GM21619 (cell line): Measurements from ENCODE around the gene HDAC8.

ENCODE experiments used
- ATAC-seq: cut with Tn5 transposase; IDR thresholded peaks from one replicate; pipeline ENCODE4 v1.9.1; 2021; ENCODE audit not compliant: unreplicated experiment

Gene HDAC8

DNA sequence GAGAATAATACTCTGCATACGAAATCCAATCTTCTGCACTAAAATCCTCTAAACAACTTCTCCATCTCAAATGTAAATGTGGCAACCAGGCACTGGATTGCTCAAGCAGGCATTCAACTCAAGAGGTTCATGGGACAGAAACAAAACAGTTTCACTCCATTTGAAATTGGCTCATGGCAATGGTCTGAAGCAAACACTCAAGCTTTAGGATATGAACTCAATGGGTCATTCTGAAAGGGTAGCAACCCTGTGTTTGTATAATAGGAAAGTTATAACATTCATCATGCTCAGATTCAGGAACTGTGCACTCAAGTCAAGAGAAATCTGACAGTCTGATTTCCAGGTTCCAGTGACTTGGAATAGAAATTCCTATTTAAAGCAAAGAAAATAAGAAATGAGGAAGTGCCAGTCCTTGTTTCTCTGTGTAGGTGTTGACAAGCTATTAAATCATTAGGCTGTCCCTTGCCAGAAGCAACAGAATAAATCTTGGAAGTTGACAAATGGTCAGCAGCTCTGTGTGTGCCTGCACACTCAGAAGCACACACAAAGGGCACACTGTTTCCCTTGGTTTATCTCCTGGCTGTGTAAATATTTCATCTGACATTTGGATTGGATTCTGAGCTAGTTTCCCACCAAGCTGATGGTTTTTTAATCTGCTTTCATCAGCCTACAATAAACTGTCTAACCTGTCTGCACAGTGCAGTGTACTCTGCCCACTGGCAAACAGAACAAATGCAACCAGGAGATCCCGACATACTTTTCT is 191.0 kb downstream of the HDAC8 start:
- ATAC-seq = no peak

- ATAC-seq = no peak
These were observed 196.5 kb downstream of the HDAC8 start for GRCh38 chrX:72376124-72376523.

DNA sequence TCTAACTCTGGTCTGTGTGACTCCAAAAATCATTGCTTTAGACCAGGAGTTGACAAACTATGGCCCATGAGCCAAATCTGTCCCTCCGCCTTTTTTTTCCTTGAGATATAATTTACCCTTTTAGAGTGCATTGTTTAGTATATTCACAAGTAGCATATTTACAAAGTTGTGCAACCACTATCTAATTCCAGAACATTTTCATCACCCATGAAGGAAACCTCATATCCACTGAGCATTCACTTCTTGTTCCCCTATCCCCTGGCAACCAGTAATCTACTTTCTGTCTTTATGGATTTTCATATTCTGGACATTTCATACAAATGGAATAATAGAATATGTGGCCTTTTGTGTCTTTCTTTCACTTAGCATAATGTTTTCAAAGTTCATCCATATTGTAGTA is 199.5 kb downstream of the HDAC8 start:
- ATAC-seq = no peak

- no peak for ATAC-seq
These were observed 199.9 kb downstream of the HDAC8 start for GRCh38 chrX:72372735-72373134.

- no peak for ATAC-seq
These were observed 201.2 kb downstream of the HDAC8 start for GRCh38 chrX:72371405-72371804.

GRCh38 chrX:72368796-72369195 is 203.8 kb downstream of the HDAC8 start:
- no peak for ATAC-seq

- no peak for ATAC-seq
These were observed 205.1 kb downstream of the HDAC8 start for GRCh38 chrX:72367516-72367915.

DNA sequence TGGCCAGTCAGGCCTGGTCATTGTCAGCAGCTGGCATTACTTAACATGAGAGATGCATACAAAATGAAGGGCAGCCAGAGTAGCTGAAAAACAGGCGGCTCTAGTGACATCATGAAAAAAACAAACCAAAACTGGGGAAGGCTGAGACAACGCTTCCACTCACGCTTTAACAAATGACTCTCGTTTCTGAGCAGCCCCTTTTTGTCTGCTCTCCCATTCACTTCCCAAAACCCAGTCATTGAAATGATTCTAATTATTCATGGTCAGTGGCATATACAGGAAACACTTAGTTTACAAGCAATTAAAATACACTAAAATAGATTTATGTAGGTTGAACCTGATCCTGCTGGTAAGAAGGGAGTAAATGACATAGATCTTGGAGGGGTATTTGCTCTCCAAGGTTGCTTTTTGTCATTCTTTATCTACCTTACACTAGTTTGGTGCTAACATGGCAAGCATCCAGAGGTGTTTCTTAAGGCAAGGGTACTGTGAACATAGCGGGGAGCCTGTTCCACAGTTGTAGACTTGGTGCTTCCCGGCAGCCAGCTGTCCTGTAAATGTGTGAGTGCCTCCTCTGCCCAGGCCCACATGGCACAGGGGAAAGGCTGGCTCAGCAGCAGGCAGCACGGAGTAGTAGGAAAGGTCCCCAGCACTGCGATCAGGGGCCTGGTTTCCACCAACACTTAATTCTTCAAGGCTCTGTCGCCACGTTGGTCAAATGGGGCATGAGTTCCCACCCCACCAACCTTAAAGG is 205.8 kb downstream of the HDAC8 start:
- ATAC-seq = no peak

GRCh38 chrX:72366178-72366577 is 206.5 kb downstream of the HDAC8 start:
- no peak for ATAC-seq

GRCh38 chrX:72365126-72365525 is 207.5 kb downstream of the HDAC8 start:
- no peak for ATAC-seq

DNA sequence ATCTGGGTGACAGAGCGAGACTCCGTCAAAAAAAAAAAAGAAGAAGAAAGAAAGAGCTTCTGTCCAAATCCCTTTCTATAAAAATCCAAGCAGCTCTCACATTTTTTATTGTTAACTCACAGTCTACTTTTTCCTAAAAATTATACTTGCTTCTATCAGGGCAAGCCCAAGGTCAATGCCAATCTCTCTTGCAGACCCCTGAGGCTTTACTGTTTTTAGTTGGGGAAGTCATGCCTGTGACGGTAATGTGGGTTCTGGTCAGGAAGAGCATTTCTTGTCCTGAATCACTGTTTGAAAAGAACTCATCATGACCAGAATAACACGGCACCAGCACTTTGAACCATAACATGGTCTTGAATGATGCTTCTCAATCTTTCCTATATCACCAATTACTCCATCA is 212.3 kb downstream of the HDAC8 start:
- no peak for ATAC-seq

- no peak for ATAC-seq
These were observed 214.3 kb downstream of the HDAC8 start for GRCh38 chrX:72358313-72358712.

DNA sequence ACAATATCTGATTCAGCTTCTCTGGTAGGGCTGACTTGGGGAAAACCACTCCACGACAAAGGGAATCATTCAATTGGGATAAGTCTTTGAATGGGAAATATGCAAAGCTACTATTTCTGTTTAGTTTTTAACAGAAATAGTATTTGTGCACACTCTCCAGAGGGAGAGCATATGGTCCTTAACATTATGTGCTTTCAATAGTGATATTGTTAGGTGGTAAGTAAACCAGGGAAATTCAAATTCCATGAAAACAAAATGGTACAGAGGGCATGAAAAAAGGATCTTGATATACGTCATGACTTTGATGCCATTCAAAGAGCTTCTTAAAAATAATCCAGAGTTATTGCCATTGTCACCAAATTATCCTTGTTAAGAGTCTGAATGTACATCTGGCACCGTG is 219.9 kb downstream of the HDAC8 start:
- ATAC-seq = no peak

- ATAC-seq = no peak
These were observed 220.9 kb downstream of the HDAC8 start for GRCh38 chrX:72351606-72352334.

DNA sequence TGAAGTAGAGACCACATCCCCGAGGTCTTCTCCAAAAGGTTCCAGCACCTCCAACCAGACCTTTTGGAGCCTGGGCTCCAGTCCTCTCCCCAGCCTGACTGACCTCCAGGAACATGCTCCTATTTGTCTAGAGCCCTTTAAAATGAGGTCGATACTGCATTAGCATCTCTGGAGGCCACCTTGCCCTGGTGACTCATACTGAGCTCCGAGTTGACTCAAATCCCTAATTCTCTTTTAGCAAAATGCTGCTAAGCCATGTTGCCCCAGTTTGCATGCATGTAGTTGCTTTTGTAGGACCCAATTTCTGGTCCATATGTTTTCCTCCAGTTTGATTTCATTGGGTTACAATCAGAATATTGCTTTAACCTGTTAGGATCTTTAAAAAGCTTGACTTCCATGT is 223.5 kb downstream of the HDAC8 start:
- peak; percentile 95 for ATAC-seq

GRCh38 chrX:72348247-72348979 is 224.2 kb downstream of the HDAC8 start:
- ATAC-seq = no peak

- no peak for ATAC-seq
These were observed 225.3 kb downstream of the HDAC8 start for GRCh38 chrX:72347366-72347765.

GRCh38 chrX:72346302-72346949 is 226.2 kb downstream of the HDAC8 start:
- ATAC-seq = no peak

DNA sequence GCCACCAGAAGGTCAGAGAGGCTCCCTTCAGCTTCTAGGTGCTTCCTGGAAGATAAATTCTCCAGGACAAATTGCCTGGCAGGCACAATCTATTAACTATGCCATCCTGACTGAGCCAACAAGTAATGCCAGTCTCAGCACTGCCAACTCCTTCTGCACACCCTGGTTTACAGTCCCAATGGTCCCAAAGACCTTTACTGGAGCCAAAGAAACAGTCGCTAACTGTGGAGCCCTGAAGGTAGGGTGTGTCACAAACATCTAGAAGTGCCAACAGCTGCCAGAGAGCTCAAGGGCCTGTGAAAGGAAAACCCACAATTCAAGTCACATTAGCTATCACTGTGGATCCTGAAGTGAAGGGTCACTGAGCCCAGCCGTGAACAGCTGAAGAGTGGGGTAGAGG is 232.0 kb downstream of the HDAC8 start:
- ATAC-seq = no peak

DNA sequence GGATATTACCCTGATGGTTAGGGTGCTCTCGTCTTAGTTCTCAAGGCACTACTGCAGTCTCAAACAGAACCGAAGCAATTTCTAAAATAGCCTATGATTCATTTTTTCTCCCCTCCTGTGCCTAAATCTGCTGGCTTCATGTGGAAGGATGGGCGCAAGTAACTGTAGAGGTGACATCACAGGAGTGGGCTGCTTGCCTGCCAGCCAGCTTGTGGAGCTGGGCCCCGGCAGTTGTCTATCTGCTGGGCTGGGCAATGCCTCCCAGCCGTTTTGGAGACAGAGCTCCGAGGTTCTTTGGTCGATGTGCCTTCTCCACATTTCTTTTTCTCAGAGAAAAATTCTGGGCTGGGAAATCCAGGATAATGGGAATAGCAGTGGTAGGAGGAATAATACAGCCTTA is 232.6 kb downstream of the HDAC8 start:
- no peak for ATAC-seq

- ATAC-seq = no peak
These were observed 242.5 kb downstream of the HDAC8 start for GRCh38 chrX:72330131-72330530.
